Activated gamma-delta T cell treated with anti-CD3 and anti-CD28 coated beads, Interleukin-2, amount 50 U/mL, for 16 hours (primary cell): ENCODE results near the gene ERICH2.

ENCODE experiments used
- DNase-seq: peaks from one replicate; pipeline ENCODE4 v3.0.0-alpha.2; 2020; ENCODE audit warnings: low read depth

The ERICH2 gene

GRCh38 chr2:170817093-170818035 lies 47.2 kb downstream of the ERICH2 start:
- no peak for DNase-seq

GRCh38 chr2:170818036-170818751 lies 48.0 kb downstream of the ERICH2 start:
- no peak for DNase-seq

GRCh38 chr2:170818752-170819470 lies 48.7 kb downstream of the ERICH2 start:
- DNase-seq: no peak

GRCh38 chr2:170819680-170820664 lies 49.8 kb downstream of the ERICH2 start:
- no peak for DNase-seq

GRCh38 chr2:170820757-170821530 lies 50.8 kb downstream of the ERICH2 start:
- no peak for DNase-seq

GRCh38 chr2:170821531-170822289 lies 51.5 kb downstream of the ERICH2 start:
- no peak for DNase-seq

GRCh38 chr2:170822290-170823087 lies 52.3 kb downstream of the ERICH2 start:
- DNase-seq: no peak

- DNase-seq: no peak
Observed at GRCh38 chr2:170823088-170823897, 53.1 kb downstream of the ERICH2 start.

- no peak for DNase-seq
Observed at GRCh38 chr2:170823898-170824215, 53.7 kb downstream of the ERICH2 start.

GRCh38 chr2:170824526-170825015 lies 54.4 kb downstream of the ERICH2 start:
- DNase-seq: no peak

- DNase-seq: no peak
Observed at GRCh38 chr2:170827841-170828532, 57.8 kb downstream of the ERICH2 start.

- no peak for DNase-seq
Observed at GRCh38 chr2:170828533-170828916, 58.3 kb downstream of the ERICH2 start.

GRCh38 chr2:170829036-170829435 lies 58.9 kb downstream of the ERICH2 start:
- DNase-seq: no peak

GRCh38 chr2:170830166-170830565 lies 60.0 kb downstream of the ERICH2 start:
- DNase-seq: no peak

GRCh38 chr2:170831115-170831514 lies 60.9 kb downstream of the ERICH2 start:
- no peak for DNase-seq

- no peak for DNase-seq
Observed at GRCh38 chr2:170836027-170836426, 65.8 kb downstream of the ERICH2 start.

GRCh38 chr2:170840717-170841210 lies 70.6 kb downstream of the ERICH2 start:
- no peak for DNase-seq
